SK-N-SH treated with all-trans-retinoic acid at 6 μM for 48 hours (cell line): Measurements from ENCODE around the gene CTSC.

ENCODE experiments used
- ATAC-seq: fragments of 200-7000 bp; cut with Tn5 transposase; 3 replicates; pipeline ENCODE4 v1.9.1; 2020; ENCODE audit warnings: mild to moderate bottlenecking, moderate library complexity
- BACH2 ChIP-seq: fragments of 250-450 bp; sonication (Bioruptor Pico); IDR thresholded peaks from 2 replicates; pipeline ENCODE4 v1.9.0; 2021; ENCODE audit warnings: mild to moderate bottlenecking, borderline replicate concordance
- ISL1 ChIP-seq: fragments of 250-450 bp; sonication (Bioruptor Pico); IDR thresholded peaks from 2 replicates; pipeline ENCODE4 v2.1.2; 2022; ENCODE audit warnings: mild to moderate bottlenecking, moderate library complexity
- PPARA ChIP-seq: fragments of 250-450 bp; sonication (Bioruptor Pico); IDR thresholded peaks from 2 replicates; pipeline ENCODE4 v1.5.0; 2020; ENCODE audit warnings: mild to moderate bottlenecking, borderline replicate concordance
- RARB ChIP-seq: fragments of 250-450 bp; sonication (Bioruptor Pico); IDR thresholded peaks from 2 replicates; pipeline ENCODE4 v1.8.0; 2021; ENCODE audit warnings: mild to moderate bottlenecking, moderate library complexity
- TCF4 ChIP-seq: fragments of 250-450 bp; sonication (Bioruptor Pico); IDR thresholded peaks from 2 replicates; pipeline ENCODE4 v1.8.0; 2021; ENCODE audit warnings: mild to moderate bottlenecking, moderate library complexity, borderline replicate concordance
- ZFP3 ChIP-seq: fragments of 250-450 bp; sonication (Bioruptor Pico); IDR thresholded peaks from 2 replicates; pipeline ENCODE4 v1.5.0; 2020; ENCODE audit warnings: mild to moderate bottlenecking, moderate library complexity
- ZNF70 ChIP-seq: fragments of 450-650 bp; formaldehyde crosslinking; IDR thresholded peaks from 2 replicates; pipeline ENCODE4 v1.5.0; 2020; ENCODE audit warnings: mild to moderate bottlenecking, moderate library complexity
- ZNF8 ChIP-seq: fragments of 450-650 bp; formaldehyde crosslinking; IDR thresholded peaks from 2 replicates; pipeline ENCODE4 v1.5.0; 2020; ENCODE audit warnings: mild to moderate bottlenecking, moderate library complexity
- TF ChIP-seq, protein P1 (sequence below): fragments of 250-450 bp; sonication (Bioruptor Pico); IDR thresholded peaks from 2 replicates; pipeline ENCODE4 v1.5.0; 2020; ENCODE audit warnings: mild to moderate bottlenecking, moderate library complexity
- TF ChIP-seq, protein P2 (sequence below): fragments of 250-450 bp; sonication (Bioruptor Pico); IDR thresholded peaks from 2 replicates; pipeline ENCODE4 v1.8.0; 2020; ENCODE audit warnings: mild to moderate bottlenecking, moderate library complexity, borderline replicate concordance
- TF ChIP-seq, protein P3 (sequence below): fragments of 250-450 bp; sonication (Bioruptor Pico); IDR thresholded peaks from 2 replicates; pipeline ENCODE4 v1.5.1; 2021; ENCODE audit warnings: mild to moderate bottlenecking, moderate library complexity
- TF ChIP-seq, protein P4 (sequence below): fragments of 250-450 bp; sonication (Bioruptor Pico); IDR thresholded peaks from 2 replicates; pipeline ENCODE4 v1.5.1; 2020; ENCODE audit warnings: low read depth, mild to moderate bottlenecking, moderate library complexity

CTSC gene

DNA sequence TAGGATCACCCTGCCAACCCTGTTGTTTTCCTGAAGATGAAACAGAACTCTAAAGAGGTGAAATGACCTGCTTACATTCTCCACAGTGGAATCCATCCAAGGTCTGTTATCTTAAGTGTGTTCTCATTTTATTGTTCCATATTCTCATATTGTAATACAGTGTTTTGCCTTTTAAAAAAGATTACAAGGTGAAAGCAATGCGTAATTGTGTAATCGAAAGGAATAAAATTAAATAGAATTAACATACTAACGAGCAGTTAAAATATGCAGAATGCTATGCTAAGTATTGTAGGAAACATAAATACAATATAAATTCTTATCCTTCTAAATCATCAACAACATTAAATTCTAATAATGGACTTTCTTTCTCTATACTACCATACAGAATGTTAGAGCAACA lies 41.6 kb upstream of the CTSC start:
- TF ChIP-seq ZFP3 (CRISPR knock-in tag): no peak
- no peak for TF ChIP-seq RARB (CRISPR knock-in tag)
- TF ChIP-seq, protein P1, sequence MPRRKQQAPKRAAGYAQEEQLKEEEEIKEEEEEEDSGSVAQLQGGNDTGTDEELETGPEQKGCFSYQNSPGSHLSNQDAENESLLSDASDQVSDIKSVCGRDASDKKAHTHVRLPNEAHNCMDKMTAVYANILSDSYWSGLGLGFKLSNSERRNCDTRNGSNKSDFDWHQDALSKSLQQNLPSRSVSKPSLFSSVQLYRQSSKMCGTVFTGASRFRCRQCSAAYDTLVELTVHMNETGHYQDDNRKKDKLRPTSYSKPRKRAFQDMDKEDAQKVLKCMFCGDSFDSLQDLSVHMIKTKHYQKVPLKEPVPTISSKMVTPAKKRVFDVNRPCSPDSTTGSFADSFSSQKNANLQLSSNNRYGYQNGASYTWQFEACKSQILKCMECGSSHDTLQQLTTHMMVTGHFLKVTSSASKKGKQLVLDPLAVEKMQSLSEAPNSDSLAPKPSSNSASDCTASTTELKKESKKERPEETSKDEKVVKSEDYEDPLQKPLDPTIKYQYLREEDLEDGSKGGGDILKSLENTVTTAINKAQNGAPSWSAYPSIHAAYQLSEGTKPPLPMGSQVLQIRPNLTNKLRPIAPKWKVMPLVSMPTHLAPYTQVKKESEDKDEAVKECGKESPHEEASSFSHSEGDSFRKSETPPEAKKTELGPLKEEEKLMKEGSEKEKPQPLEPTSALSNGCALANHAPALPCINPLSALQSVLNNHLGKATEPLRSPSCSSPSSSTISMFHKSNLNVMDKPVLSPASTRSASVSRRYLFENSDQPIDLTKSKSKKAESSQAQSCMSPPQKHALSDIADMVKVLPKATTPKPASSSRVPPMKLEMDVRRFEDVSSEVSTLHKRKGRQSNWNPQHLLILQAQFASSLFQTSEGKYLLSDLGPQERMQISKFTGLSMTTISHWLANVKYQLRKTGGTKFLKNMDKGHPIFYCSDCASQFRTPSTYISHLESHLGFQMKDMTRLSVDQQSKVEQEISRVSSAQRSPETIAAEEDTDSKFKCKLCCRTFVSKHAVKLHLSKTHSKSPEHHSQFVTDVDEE: no peak
- TF ChIP-seq, protein P2, sequence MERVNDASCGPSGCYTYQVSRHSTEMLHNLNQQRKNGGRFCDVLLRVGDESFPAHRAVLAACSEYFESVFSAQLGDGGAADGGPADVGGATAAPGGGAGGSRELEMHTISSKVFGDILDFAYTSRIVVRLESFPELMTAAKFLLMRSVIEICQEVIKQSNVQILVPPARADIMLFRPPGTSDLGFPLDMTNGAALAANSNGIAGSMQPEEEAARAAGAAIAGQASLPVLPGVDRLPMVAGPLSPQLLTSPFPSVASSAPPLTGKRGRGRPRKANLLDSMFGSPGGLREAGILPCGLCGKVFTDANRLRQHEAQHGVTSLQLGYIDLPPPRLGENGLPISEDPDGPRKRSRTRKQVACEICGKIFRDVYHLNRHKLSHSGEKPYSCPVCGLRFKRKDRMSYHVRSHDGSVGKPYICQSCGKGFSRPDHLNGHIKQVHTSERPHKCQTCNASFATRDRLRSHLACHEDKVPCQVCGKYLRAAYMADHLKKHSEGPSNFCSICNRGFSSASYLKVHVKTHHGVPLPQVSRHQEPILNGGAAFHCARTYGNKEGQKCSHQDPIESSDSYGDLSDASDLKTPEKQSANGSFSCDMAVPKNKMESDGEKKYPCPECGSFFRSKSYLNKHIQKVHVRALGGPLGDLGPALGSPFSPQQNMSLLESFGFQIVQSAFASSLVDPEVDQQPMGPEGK (CRISPR knock-in tag): no peak
- TF ChIP-seq PPARA (CRISPR knock-in tag): no peak
- TF ChIP-seq, protein P3, sequence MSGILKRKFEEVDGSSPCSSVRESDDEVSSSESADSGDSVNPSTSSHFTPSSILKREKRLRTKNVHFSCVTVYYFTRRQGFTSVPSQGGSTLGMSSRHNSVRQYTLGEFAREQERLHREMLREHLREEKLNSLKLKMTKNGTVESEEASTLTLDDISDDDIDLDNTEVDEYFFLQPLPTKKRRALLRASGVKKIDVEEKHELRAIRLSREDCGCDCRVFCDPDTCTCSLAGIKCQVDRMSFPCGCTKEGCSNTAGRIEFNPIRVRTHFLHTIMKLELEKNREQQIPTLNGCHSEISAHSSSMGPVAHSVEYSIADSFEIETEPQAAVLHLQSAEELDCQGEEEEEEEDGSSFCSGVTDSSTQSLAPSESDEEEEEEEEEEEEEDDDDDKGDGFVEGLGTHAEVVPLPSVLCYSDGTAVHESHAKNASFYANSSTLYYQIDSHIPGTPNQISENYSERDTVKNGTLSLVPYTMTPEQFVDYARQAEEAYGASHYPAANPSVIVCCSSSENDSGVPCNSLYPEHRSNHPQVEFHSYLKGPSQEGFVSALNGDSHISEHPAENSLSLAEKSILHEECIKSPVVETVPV (CRISPR knock-in tag): no peak
- no peak for ATAC-seq

DNA sequence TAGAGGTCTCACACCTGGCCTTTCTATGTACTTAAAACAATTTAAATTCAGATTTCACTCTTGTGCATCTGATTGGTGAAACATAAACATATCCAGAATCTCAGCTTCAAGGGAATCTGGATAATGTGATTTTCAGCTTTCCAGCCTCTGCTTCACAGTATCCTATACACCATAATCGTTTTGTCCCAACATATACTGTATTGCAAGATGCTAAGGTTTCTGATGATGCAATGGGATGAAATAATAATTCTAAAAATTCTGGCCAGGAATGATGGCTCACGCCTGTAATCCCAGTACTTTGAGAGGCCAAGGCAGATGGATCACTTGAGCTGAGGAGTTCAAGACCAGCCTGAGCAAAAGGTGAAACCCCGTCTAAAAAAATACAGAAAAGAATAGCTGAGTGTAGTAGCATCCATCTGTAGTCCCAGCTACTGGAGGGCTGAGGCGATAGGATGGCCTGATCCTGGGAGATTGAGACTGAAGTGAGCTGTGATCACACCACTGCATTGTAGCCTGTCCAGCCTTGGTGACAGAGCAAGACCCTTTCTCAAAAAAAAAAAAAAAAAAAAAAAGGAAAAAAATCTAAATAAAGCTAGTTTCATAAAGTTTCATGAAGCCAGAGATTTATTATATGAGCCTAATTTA lies 41.0 kb upstream of the CTSC start:
- no peak for TF ChIP-seq TCF4 (CRISPR knock-in tag)
- TF ChIP-seq, protein P1: no peak
- TF ChIP-seq, protein P4, sequence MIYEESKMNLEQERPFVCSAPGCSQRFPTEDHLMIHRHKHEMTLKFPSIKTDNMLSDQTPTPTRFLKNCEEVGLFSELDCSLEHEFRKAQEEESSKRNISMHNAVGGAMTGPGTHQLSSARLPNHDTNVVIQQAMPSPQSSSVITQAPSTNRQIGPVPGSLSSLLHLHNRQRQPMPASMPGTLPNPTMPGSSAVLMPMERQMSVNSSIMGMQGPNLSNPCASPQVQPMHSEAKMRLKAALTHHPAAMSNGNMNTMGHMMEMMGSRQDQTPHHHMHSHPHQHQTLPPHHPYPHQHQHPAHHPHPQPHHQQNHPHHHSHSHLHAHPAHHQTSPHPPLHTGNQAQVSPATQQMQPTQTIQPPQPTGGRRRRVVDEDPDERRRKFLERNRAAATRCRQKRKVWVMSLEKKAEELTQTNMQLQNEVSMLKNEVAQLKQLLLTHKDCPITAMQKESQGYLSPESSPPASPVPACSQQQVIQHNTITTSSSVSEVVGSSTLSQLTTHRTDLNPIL: no peak
- TF ChIP-seq RARB (CRISPR knock-in tag): no peak
- no peak for TF ChIP-seq ZFP3 (CRISPR knock-in tag)
- TF ChIP-seq ZNF8 (CRISPR knock-in tag): no peak
- no peak for TF ChIP-seq ISL1 (CRISPR knock-in tag)
- TF ChIP-seq BACH2 (CRISPR knock-in tag): no peak
- TF ChIP-seq, protein P3 (CRISPR knock-in tag): no peak
- TF ChIP-seq PPARA (CRISPR knock-in tag): no peak
- TF ChIP-seq, protein P2 (CRISPR knock-in tag): no peak
- TF ChIP-seq, all 23 proteins: peak for 0
- ATAC-seq: no peak

DNA sequence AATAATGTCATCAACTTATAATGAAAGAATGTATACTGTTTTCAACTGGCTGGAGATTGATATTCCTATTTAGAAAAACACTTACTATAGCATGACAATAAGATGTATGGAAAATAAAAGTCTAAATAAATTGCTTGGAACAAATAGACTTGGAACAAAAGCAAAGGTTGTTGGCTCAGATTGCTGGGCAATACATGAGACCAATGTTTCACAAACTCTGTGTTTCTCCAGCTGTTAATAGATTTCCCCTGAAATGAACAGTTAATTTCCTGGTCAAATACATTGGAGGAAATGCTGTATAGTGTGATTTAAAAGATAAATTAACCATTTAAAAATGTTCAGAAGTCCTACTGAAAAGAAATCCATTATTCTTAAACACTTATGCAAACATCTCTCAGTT lies 40.1 kb upstream of the CTSC start:
- no peak for TF ChIP-seq ZNF70
- ATAC-seq: no peak
